Uterus (tissue), 2 donors: Measurements from ENCODE around the gene LGALS9B.
"Not testable (repeated sequence)": the region's sequence is repeated elsewhere in the genome, so short reads cannot be mapped to it uniquely, and the experiment has no call there.

Source experiments
- CTCF ChIP-seq, 4 experiments: fragments of 200-600 bp in 2 of 4; fragments of 450-650 bp in 2 of 4; sonication (generic) in 2 of 4; IDR thresholded peaks; one replicate each; pipeline ENCODE4 v1.5.1; 2016 to 2019; ENCODE audit warnings: antibody characterized with exemption in 4 of 4, mild to moderate bottlenecking in 2 of 4, moderate library complexity in 1 of 4
- POLR2A ChIP-seq, 2 donors: fragments of 450-650 bp; IDR thresholded peaks; one replicate each; pipeline ENCODE4 v1.6.1; 2016; ENCODE audit warnings: antibody characterized with exemption in 2 of 2, mild to moderate bottlenecking in 1 of 2, moderate library complexity in 1 of 2

- not testable (repeated sequence) for TF ChIP-seq CTCF, POLR2A (IDR thresholded peaks at IDR 0.05)
Observed at GRCh38 chr17:20484930-20485329, 17.6 kb upstream of the LGALS9B start.
